ENCODE data around the gene UGCG. TPM values are rescaled to one million over a fixed set of nuclear protein-coding genes. Genes with fewer than 3 reads are reported as not detected.

UGCG gene
- total and polyA plus RNA-seq, 10 of the 15 experiments (the other 5 are each of a cell fraction or from before 2014, with no cell fraction given), result 21.7 to 96.6 (median 48.9) TPM

GRCh38 chr9:111926421-111926875 lies 29.8 kb downstream of the UGCG start (continued):
- TF ChIP-seq SREBF1 (IDR thresholded peaks at IDR 0.05; ENCODE audit: low read length), result no peak
- no peak for TF ChIP-seq RFX5 (IDR thresholded peaks at IDR 0.05; ENCODE audit: low read depth, low read length)
- TF ChIP-seq, protein P1, sequence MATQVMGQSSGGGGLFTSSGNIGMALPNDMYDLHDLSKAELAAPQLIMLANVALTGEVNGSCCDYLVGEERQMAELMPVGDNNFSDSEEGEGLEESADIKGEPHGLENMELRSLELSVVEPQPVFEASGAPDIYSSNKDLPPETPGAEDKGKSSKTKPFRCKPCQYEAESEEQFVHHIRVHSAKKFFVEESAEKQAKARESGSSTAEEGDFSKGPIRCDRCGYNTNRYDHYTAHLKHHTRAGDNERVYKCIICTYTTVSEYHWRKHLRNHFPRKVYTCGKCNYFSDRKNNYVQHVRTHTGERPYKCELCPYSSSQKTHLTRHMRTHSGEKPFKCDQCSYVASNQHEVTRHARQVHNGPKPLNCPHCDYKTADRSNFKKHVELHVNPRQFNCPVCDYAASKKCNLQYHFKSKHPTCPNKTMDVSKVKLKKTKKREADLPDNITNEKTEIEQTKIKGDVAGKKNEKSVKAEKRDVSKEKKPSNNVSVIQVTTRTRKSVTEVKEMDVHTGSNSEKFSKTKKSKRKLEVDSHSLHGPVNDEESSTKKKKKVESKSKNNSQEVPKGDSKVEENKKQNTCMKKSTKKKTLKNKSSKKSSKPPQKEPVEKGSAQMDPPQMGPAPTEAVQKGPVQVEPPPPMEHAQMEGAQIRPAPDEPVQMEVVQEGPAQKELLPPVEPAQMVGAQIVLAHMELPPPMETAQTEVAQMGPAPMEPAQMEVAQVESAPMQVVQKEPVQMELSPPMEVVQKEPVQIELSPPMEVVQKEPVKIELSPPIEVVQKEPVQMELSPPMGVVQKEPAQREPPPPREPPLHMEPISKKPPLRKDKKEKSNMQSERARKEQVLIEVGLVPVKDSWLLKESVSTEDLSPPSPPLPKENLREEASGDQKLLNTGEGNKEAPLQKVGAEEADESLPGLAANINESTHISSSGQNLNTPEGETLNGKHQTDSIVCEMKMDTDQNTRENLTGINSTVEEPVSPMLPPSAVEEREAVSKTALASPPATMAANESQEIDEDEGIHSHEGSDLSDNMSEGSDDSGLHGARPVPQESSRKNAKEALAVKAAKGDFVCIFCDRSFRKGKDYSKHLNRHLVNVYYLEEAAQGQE (IDR thresholded peaks at IDR 0.05; ENCODE audit: low read depth, low read length), result 0 out of 2 replicates have a peak, but pooled peaks have one; percentile 9
- TF ChIP-seq MYC (IDR thresholded peaks at IDR 0.05; ENCODE audit: insufficient read depth, insufficient read length, insufficient replicate concordance, low read length, severe bottlenecking), result no peak
- TF ChIP-seq TCF12 (IDR thresholded peaks at IDR 0.05; ENCODE audit: low read depth, low read length), result peak; percentile 98
- TF ChIP-seq ESRRA (IDR thresholded peaks at IDR 0.05; ENCODE audit: low read length), result no peak
- TF ChIP-seq KAT2A (conservative IDR thresholded peaks at IDR 0.05; ENCODE audit: control insufficient read depth, low read depth, low read length), result no peak
- TF ChIP-seq TBL1XR1 (IDR thresholded peaks at IDR 0.05; ENCODE audit: low read depth, low read length), result peak; percentile 85; the same call in 1 of the 2 replicates
- no peak for TF ChIP-seq RAD21 (IDR thresholded peaks at IDR 0.05; ENCODE audit: insufficient read depth, low read depth, low read length)
- no peak for TF ChIP-seq CBX3 (IDR thresholded peaks at IDR 0.05; ENCODE audit: borderline replicate concordance, low read depth)
- no peak for TF ChIP-seq WRNIP1 (IDR thresholded peaks at IDR 0.05; ENCODE audit: borderline replicate concordance, low read depth, low read length)
- 0 out of 2 replicates have a peak, but pooled peaks have one; percentile 48 for TF ChIP-seq NBN (IDR thresholded peaks at IDR 0.05)
- TF ChIP-seq MTA3 (IDR thresholded peaks at IDR 0.05; ENCODE audit: borderline replicate concordance, low read length), result peak; percentile 93; the same call in 1 of the 2 replicates
- no peak for TF ChIP-seq YBX1 (IDR thresholded peaks at IDR 0.05)
- TF ChIP-seq, protein P2, sequence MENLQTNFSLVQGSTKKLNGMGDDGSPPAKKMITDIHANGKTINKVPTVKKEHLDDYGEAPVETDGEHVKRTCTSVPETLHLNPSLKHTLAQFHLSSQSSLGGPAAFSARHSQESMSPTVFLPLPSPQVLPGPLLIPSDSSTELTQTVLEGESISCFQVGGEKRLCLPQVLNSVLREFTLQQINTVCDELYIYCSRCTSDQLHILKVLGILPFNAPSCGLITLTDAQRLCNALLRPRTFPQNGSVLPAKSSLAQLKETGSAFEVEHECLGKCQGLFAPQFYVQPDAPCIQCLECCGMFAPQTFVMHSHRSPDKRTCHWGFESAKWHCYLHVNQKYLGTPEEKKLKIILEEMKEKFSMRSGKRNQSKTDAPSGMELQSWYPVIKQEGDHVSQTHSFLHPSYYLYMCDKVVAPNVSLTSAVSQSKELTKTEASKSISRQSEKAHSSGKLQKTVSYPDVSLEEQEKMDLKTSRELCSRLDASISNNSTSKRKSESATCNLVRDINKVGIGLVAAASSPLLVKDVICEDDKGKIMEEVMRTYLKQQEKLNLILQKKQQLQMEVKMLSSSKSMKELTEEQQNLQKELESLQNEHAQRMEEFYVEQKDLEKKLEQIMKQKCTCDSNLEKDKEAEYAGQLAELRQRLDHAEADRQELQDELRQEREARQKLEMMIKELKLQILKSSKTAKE (IDR thresholded peaks at IDR 0.05; ENCODE audit: low read depth, poor library complexity, severe bottlenecking), result peak; percentile 37
- no peak for TF ChIP-seq POLR2AphosphoS2 (IDR thresholded peaks at IDR 0.05; ENCODE audit: low read depth, low read length)
- TF ChIP-seq POLR2AphosphoS5 (IDR thresholded peaks at IDR 0.05; ENCODE audit: low read length), result peak; percentile 50
- no peak for TF ChIP-seq NR2C2 (IDR thresholded peaks at IDR 0.05; ENCODE audit: borderline replicate concordance, control insufficient read depth, insufficient read length, low read depth)
- TF ChIP-seq, protein P3, sequence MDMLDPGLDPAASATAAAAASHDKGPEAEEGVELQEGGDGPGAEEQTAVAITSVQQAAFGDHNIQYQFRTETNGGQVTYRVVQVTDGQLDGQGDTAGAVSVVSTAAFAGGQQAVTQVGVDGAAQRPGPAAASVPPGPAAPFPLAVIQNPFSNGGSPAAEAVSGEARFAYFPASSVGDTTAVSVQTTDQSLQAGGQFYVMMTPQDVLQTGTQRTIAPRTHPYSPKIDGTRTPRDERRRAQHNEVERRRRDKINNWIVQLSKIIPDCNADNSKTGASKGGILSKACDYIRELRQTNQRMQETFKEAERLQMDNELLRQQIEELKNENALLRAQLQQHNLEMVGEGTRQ (IDR thresholded peaks at IDR 0.05; ENCODE audit: borderline replicate concordance, low read depth, low read length), result no peak
- no peak for TF ChIP-seq ZNF274 (IDR thresholded peaks at IDR 0.05; ENCODE audit: insufficient read depth, insufficient read length)
- TF ChIP-seq SRF (IDR thresholded peaks at IDR 0.05; ENCODE audit: low read depth in 2 of 2, low read length in 2 of 2), result no peak
- TF ChIP-seq SMC3 (IDR thresholded peaks at IDR 0.05; ENCODE audit: borderline replicate concordance, low read length), result no peak; the same call in 1 of the 2 replicates
- TF ChIP-seq FOXM1 (IDR thresholded peaks at IDR 0.05; ENCODE audit: low read depth, low read length), result peak; percentile 82
- TF ChIP-seq ATF7 (IDR thresholded peaks at IDR 0.05; ENCODE audit: low read depth), result peak; percentile 38; the same call in 1 of the 2 replicates
- 0 out of 2 replicates have a peak, but pooled peaks have one; percentile 44 for TF ChIP-seq STAT3 (IDR thresholded peaks at IDR 0.05; ENCODE audit: low read depth, low read length)
- TF ChIP-seq NFYB (IDR thresholded peaks at IDR 0.05; ENCODE audit: insufficient read depth, low read depth, low read length), result no peak
- no peak for TF ChIP-seq SMAD1 (IDR thresholded peaks at IDR 0.05; ENCODE audit: low read depth, partially characterized antibody)

Data from GM12878 (cell line).